MG63 (cell line): ENCODE measurements around the gene GPA33. TPM values are rescaled to one million over a fixed set of nuclear protein-coding genes. Genes with fewer than 3 reads are reported as not detected.

Experiments
- DNase-seq: peaks from one replicate; pipeline ENCODE4 v3.0.0-alpha.2; 2020
- H3K27me3 ChIP-seq: fragments of 250-450 bp; sonication (Bioruptor Pico); 2 replicates; pipeline ENCODE4 v1.5.1; 2020; ENCODE audit warnings: mild to moderate bottlenecking, moderate library complexity
- H3K36me3 ChIP-seq: fragments of 250-450 bp; sonication (Bioruptor Pico); 2 replicates; pipeline ENCODE4 v1.5.1; 2020; ENCODE audit warnings: mild to moderate bottlenecking, moderate library complexity
- H3K4me3 ChIP-seq: fragments of 250-450 bp; sonication (Bioruptor Pico); 2 replicates; pipeline ENCODE4 v1.5.1; 2020; ENCODE audit warnings: mild to moderate bottlenecking, moderate library complexity
- H3K9me3 ChIP-seq: fragments of 250-450 bp; sonication (Bioruptor Pico); 2 replicates; pipeline ENCODE4 v1.5.1; 2020; ENCODE audit warnings: mild to moderate bottlenecking, moderate library complexity
- total RNA-seq: library from RNA; depleted of rRNA; stranded (reverse); fragments of >200 nt; shearing (Covaris generic); gene quantifications from 2 replicates; pipeline ENCODE4 v1.2.3, GENCODE V29; 2014; ENCODE audit warnings: low replicate concordance

Gene GPA33
- total RNA-seq, 1 experiment from 2014 or later: not detected

DNA sequence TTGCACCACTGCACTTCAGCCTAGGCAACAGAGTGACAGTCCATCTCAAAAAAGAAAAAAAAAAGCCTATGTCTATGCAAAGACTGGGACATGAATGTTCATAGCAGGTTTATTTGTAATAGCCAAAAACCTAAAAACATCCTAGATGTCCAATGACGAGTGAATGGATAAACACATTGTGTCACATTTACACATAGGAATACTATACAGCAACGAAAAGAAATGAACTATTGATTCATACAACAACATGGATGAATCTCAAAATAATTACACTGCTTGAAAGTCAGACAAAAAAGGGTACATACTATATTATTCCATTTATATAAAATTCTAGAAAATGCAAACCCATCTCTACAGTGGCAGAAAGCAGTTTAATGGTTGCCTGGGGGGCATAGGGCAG is 11.6 kb upstream of the GPA33 start:
- no peaks in the 10 kb centered on the region for H3K27me3 ChIP-seq
- H3K4me3 ChIP-seq: no peak overlapping the region
- no peak for DNase-seq
- H3K9me3 ChIP-seq: peaks cover 7% of the 10 kb centered on the region; the same call in 1 of the 2 replicates
- H3K36me3 ChIP-seq: no peaks in the 10 kb centered on the region

DNA sequence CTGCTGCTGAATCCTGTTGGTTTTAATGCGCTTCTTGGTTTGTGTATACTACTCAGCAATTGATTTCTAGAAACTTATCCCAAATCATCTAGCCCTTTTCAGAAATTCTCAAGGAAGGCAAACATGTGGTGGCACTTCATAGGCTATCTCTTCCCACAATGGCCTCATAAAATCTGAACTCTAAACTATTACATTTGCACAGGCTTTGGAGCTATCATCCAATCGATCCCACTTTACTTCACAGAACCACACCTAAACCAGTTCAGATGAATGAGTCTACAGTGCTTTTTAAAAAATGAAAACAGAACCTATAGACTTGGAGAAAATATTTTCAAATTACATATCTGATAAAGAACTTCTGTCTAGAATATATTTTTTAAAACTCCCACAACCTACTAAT is 10.6 kb upstream of the GPA33 start:
- Histone ChIP-seq H3K4me3 (no peak overlapping the region), H3K36me3 (no peaks in the 10 kb centered on the region), H3K27me3 (no peaks in the 10 kb centered on the region), H3K9me3 (peaks cover 7% of the 10 kb centered on the region; the same call in 1 of the 2 replicates)
- DNase-seq: no peak

DNA sequence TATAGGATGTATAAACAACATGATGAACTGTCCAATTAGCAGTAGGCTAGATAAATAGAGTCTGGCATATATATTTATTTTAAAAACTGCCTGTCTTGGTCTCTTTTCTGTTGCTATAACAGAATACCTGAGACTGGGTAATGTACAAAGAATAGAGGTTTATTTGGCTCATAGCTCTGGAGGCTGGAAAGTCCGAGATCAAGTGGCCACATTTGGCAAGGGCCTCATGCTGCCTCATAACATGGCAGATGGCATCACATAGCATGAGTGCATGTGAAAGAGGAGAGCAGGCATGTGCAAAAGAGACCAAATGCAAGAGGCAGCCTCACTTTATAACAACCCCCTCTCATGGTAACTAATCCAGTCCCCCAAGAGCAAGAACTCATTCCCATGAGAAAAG is 9.7 kb upstream of the GPA33 start:
- H3K4me3 ChIP-seq: no peak overlapping the region
- H3K9me3 ChIP-seq: peaks cover 7% of the 10 kb centered on the region; the same call in 1 of the 2 replicates
- no peaks in the 10 kb centered on the region for H3K36me3 ChIP-seq
- H3K27me3 ChIP-seq: no peaks in the 10 kb centered on the region
- DNase-seq: no peak

DNA sequence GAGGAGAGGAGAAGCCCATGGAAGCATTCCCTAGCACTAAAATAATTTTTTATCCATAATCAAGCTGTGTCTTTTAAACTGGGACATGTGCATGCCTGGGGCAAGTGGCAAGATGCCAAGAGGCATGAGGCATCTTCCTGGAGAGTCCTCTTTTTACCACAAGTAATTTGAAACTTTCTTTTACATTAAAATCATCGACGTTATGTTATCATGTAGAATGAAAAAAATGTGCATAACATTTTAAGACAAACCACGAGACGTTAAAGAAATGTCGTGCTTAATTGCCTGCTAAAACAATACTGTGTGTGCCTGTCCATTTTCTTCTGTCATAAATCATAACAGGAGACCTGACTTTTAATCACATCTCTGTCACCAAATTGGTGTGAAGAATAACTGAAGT is 5.2 kb upstream of the GPA33 start:
- peak; percentile 81 for DNase-seq
- Histone ChIP-seq H3K4me3 (no peak overlapping the region), H3K27me3 (no peaks in the 10 kb centered on the region), H3K36me3 (no peaks in the 10 kb centered on the region), H3K9me3 (peaks cover 7% of the 10 kb centered on the region; the same call in 1 of the 2 replicates)

DNA sequence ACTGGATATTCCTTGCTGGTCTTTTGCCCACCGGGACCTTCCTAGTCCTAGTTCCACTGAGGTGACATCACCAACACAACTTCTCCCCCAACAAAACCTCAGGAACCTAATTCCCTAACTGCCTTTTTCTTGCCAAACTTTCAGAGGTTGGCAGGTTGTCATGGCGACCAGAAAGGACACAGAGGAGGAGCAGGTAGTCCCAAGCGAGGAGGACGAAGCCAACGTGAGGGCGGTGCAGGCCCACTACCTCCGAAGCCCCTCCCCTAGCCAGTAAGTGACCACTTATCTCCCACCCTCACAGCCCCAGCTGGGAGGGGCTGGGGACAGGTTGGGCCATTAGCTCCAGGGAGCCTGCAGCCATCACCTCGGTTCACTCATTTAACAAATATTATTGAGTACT is 4.5 kb upstream of the GPA33 start:
- H3K4me3 ChIP-seq: no peak overlapping the region
- H3K36me3 ChIP-seq: no peaks in the 10 kb centered on the region
- no peak for DNase-seq
- H3K27me3 ChIP-seq: no peaks in the 10 kb centered on the region
- H3K9me3 ChIP-seq: peaks cover 7% of the 10 kb centered on the region; the same call in 1 of the 2 replicates

DNA sequence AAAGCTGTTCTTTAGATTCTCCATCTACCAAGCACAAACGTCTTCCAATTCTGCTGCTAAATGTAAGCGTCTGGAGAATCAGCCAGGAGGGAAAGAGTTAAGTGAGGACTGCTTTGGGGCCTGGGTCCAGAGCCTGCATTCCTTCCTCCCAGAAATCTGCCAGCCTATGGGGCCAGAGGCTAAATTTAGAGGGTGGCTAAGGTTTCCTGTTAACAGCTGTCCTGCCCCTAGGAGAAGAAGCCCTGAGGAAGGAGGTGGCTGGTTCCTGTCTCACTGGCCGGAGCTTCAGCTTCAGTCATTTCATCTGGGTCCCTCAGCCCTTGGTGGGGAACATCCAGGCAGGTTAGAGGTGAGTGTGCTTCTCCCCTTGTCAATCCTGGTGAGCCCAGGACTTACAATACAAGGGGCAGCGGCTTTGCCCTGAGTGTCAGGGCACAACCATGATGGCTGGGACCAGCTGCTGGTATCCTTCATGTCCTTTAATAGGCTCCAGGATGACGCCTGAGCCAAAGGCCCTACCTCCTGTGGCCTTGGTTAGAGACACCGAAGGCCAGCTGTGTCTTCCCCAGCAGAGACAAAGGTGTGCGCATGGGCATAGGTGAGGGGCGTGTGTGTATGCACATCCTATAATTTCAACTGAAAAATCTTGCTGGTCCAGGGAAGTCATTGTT is 3.8 kb upstream of the GPA33 start, which contains the start of gene STYXL2:
TSS of gene STYXL2 (plus strand) at position 230 of the 671 bp plus-strand sequence. CDS start 775 bp downstream, outside the sequence.
- Histone ChIP-seq H3K9me3 (peaks cover 7% of the 10 kb centered on the region; the same call in 1 of the 2 replicates), H3K27me3 (no peaks in the 10 kb centered on the region), H3K36me3 (no peaks in the 10 kb centered on the region), H3K4me3 (no peak within 1 kb of the TSS)
- DNase-seq: peak; percentile 16

DNA sequence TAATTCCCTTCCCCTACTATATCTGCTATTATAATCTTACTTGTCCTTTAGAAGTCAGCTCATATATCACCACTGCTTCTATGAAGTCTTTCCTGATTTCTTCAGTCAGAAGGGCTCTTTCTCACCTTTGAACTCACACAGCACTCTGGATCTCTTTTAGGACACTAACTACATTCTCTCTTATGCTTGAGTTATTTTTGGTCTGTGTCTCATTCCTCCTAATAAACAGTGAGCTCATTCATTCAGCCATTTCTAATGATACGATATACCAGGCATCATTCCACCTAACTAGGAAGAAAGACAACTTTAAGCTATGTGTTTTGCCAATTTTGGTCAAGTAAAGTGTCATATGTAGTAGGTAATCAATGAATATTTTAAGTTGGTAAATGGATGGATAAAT is 2.5 kb upstream of the GPA33 start:
- Histone ChIP-seq H3K4me3 (no peak overlapping the region), H3K27me3 (no peaks in the 10 kb centered on the region), H3K36me3 (no peaks in the 10 kb centered on the region), H3K9me3 (peaks cover 7% of the 10 kb centered on the region; the same call in 1 of the 2 replicates)
- no peak for DNase-seq

DNA sequence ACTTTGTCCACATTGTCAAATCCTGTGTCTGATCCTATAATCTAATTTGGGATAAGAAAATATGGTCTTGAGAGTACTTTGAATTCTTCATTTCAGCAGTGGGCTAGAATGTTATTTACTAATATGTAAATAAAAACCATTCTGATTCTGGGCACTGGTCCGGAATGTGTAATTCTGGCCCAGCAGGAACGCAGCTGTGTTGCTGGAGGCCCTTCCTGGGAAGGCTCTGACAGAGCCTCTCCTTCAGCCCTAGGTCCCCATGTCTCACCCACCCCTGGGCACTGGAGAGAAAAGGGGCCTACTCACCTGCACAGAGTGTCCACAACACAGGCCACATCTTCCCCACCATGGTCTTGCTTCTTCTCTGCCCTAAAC is 251 bp downstream of the GPA33 start:
- no peak overlapping the region for H3K4me3 ChIP-seq
- no peaks in the 10 kb centered on the region for H3K9me3 ChIP-seq
- no peak for DNase-seq
- H3K36me3 ChIP-seq: no peaks in the 10 kb centered on the region
- H3K27me3 ChIP-seq: no peaks in the 10 kb centered on the region

DNA sequence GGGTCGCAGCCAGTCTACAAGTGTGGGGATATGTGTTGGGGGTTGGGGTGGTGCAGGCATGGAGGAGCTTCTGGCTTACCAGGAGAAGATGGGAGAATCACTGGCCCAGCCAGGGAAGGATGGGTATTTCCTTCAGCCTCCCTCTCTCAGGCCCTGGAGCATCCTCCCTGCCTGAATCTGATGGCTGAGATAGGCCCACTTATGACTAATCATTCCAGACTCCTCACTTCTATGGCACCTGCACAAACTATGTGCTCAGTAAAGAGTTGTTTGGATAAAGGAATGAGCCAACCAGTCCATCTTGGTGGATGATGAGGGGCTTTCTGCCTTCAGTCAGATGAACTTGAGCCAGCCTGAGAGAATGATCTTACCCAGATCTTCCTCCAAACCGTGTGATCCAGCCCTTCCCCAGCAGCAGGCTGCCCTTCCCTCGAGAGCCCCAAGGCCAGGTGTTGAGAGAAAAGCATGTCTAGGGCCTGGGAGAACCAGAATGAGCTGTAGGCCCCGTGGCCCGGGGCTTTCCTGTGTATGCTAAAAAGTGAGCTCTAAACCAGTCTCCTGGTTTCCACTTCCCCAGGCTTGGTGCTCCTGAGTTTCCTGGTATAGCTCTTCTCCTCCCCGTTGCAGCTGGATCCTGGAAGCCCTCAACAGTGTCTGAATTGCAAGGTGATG is 1.3 kb downstream of the GPA33 start:
- Histone ChIP-seq H3K36me3 (no peaks in the 10 kb centered on the region), H3K27me3 (no peaks in the 10 kb centered on the region), H3K4me3 (no peak overlapping the region), H3K9me3 (no peaks in the 10 kb centered on the region)
- no peak for DNase-seq

DNA sequence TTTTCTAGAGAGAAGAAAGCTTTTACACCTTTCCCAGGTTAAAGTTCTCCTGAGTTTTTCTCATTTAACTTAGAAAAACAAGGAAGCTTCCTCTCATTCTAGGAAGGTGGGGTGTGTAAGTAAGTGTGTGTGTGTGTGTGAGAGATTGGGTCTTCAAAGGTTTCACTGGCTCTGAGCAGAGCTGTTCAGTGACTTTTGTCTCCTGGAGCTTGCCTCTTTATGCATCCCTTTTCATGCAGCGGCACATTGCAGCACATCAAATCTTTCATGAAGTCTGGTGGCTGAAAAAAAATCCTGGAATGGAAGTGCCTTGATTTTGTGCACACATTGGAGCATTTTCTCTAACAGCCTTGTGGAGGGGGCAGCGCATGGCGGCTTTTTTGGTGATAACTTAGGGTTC is 3.4 kb downstream of the GPA33 start:
- no peak for DNase-seq
- H3K27me3 ChIP-seq: no peaks in the 10 kb centered on the region
- no peaks in the 10 kb centered on the region for H3K36me3 ChIP-seq
- H3K4me3 ChIP-seq: no peak overlapping the region
- H3K9me3 ChIP-seq: no peaks in the 10 kb centered on the region

DNA sequence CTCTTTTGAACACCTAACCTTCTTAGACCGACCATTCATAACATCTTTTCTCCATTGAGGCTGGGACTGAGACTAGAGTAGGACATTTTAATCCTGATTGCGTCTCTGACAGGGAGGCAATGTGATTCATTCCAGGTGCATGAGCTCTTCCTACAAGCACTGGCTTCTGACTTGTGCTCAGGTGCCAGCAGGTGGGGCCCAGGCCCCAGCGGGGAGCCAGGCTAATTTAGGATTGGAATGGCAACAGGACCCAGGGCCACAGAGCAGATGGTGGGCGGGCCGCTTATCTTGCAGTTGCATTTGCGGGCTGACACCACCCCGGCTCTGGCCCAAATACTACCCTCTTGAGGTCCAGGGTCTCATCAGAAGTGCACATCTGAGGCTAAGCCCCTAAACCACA is 4.1 kb downstream of the GPA33 start:
- H3K9me3 ChIP-seq: no peaks in the 10 kb centered on the region
- DNase-seq: no peak
- no peak overlapping the region for H3K4me3 ChIP-seq
- H3K27me3 ChIP-seq: no peaks in the 10 kb centered on the region
- H3K36me3 ChIP-seq: no peaks in the 10 kb centered on the region

DNA sequence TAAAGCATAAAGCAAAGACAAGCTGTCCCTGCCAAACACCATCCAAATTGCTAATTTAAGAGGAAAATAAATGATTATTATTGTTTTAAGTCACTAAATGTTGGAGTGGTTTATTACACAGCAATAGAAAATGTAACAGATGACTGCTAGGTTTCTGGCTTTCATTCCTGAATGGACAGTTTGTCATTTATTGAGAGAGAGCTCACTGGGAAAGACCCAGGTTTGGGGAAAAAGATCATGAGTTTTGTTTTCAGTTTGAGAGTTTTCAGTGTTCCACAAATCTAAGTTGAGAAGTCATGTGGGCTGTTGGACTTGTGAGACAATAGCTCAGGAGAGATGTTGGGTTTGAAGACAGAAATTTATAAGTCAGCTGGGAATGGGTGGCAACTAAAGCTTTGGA is 5.4 kb downstream of the GPA33 start:
- no peaks in the 10 kb centered on the region for H3K36me3 ChIP-seq
- H3K9me3 ChIP-seq: no peaks in the 10 kb centered on the region
- no peak for DNase-seq
- H3K27me3 ChIP-seq: peaks cover 8% of the 10 kb centered on the region; the same call in 1 of the 2 replicates
- no peak overlapping the region for H3K4me3 ChIP-seq

DNA sequence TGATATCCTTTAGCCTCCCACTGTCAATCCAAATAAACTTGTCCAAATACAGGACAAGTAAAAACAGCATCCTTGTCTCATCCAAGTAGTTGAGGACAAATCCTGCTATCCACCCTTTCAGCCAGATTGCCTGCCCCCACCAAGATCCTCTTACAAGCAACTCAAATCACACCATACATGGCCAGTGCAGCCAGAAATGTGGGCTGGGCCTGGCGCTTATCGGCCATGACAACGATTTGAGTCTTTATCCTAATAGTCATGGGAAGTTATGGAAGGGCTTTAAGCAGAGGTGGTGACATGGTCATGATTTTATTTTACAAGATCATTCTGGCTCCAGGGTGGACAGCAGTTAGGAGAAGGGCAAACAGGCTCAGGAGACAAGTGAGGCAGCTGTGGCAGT is 6.3 kb downstream of the GPA33 start:
- DNase-seq: no peak
- Histone ChIP-seq H3K4me3 (no peak overlapping the region), H3K36me3 (no peaks in the 10 kb centered on the region), H3K27me3 (peaks cover 11% of the 10 kb centered on the region; the same call in 1 of the 2 replicates), H3K9me3 (no peaks in the 10 kb centered on the region)

DNA sequence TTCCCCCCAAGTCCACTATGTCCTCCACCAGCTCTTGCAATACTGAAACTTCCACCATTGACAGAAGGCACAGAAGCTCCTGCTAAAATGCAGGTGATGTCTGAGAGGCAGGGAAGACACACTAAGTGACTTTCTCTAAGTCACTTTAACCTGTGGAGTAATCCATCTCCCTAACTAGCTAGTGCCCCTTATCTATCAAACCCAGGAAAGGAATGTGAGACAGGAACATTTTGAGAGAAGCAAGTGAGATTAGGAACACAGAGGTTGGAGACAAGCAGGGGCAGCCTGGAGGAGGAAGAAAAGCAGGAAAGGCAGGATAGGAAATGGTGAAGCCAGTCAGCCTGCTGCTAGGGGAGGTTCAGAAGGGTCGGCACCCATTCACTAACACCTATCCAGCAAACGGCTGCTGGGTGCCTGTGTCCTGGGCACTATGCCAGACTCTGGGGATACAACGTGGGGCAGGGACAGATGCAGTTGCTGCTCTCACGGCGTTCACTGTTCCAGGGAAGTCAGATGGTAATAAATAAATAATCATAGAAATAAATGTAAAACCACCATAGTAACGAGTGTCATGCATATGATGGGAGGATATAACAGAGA is 7.0 kb downstream of the GPA33 start:
- Histone ChIP-seq H3K27me3 (peaks cover 16% of the 10 kb centered on the region), H3K36me3 (no peaks in the 10 kb centered on the region), H3K9me3 (no peaks in the 10 kb centered on the region), H3K4me3 (no peak overlapping the region)
- DNase-seq: no peak

DNA sequence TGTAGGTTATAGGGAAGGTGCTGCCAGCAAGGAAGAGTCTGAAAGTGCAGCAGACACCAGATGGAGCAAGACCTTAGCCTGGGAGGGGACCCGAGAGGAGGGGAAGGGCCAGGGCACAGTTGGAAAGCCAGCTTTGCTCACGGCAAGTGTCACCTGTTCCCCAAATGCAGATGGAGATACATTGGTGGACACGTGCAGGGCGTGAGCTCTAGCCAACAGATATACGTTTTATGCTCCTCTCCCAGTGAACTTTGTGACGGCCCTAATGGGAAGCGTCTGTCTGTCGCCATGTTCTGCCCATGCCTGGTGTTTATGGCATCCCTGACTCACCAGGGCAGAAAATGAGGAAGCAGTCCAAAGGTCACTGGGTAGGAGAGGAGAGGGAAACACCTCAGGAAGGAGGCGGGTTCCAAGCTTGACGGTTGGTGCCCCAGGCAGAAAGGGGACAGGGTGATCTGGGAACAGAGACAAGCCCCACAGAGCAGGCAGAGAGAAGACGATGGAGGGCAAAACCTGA is 7.6 kb downstream of the GPA33 start:
- Histone ChIP-seq H3K9me3 (no peaks in the 10 kb centered on the region), H3K36me3 (no peaks in the 10 kb centered on the region), H3K27me3 (peaks cover 18% of the 10 kb centered on the region), H3K4me3 (no peak overlapping the region)
- DNase-seq: peak; percentile 38

DNA sequence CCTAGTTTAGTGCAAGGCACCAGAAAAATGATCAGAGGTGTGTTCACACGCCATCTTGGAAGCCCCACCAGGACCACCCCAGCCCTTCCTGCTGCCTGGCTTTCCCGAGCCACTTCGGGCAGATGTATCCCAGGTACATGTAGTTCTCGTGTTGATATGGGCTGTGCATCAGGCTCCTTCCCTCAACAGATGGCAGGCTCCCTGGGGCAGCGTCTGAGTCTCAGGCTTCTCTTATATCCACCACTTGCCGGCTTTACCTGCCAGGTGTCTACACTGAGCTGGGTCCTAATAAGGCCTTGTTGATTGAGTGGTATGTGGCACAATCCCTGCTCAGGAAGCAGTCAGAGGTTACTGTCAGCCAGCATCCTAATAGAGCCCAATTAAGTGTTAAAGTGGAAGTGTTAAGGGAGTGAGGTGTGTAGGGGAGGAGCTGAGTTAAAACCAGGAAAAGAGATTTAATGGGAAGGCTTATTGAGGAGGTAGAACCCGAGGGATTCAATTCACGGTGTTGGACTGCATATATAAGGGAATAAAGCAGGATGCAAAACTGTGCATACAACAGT is 8.5 kb downstream of the GPA33 start:
- H3K27me3 ChIP-seq: peaks cover 18% of the 10 kb centered on the region
- no peaks in the 10 kb centered on the region for H3K36me3 ChIP-seq
- H3K4me3 ChIP-seq: no peak overlapping the region
- H3K9me3 ChIP-seq: no peaks in the 10 kb centered on the region
- no peak for DNase-seq

DNA sequence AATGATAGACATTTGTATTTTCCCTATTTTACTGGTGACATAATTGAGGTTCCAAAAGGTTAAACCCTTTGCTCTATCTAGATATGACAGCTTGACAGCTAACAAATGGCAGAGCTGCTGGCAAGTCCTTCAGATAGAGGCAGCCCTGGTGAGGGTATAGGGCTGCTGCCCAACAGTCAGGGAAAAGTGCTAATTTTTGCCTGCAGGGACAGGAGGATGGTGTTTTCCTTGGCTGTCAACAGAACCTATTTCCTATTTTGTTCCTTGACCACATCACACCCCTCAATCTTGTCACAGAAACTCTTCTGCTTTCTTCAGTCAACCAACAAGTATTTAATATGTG is 12.3 kb downstream of the GPA33 start:
- DNase-seq: no peak
- Histone ChIP-seq H3K4me3 (no peak overlapping the region), H3K27me3 (peaks cover 22% of the 10 kb centered on the region), H3K9me3 (no peaks in the 10 kb centered on the region), H3K36me3 (no peaks in the 10 kb centered on the region)
